Measurements from ENCODE around the gene ZBTB7C.

The ZBTB7C gene

GRCh38 chr18:48193521-48194492 is 215.4 kb downstream of the ZBTB7C start:
- no peak for DNase-seq (ENCODE audit: low read depth in 2 of 2)

DNA sequence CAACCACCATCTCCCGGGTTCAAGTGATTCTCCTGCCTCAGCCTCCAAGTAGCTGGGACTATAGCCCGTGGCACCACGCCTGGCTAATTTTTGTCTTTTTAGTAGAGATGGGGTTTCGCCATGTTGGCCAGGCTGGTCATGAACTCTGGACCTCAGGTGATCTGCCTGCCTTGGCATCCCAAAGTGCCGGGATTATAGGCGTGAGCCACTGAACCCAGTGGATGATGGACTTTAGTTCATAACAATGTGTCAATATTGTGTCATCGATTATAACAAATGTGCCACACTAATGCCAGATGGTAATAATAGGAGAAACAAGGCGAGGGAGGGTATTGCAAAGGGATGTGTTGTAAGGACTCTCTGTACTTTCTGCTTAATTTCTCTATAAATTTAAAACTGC is 216.6 kb downstream of the ZBTB7C start:
- DNase-seq (ENCODE audit: low read depth in 2 of 2), result no peak

GRCh38 chr18:48191494-48191893 is 217.7 kb downstream of the ZBTB7C start:
- DNase-seq (ENCODE audit: low read depth in 2 of 2), result no peak

GRCh38 chr18:48190994-48191393 is 218.2 kb downstream of the ZBTB7C start:
- DNase-seq (ENCODE audit: low read depth in 2 of 2), result no peak

DNA sequence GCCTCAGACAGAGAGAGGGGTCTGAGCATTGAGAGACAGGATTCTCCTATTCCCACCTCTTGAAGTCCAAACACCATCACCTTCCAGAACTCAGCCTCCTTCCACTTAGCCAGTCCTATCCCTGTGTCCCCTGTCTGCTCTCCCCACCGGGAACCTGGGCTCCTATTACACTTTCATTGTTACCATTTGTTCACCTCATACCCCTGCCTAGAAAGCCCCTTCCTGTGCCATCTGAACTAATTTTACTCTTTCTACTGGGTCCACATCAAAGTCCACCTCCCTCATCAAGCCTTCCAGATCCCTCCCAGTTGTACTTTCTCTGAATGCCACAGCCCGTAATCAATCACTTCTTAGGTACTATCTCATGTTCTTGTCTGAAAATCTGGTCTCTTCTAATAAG is 220.6 kb downstream of the ZBTB7C start:
- DNase-seq (ENCODE audit: low read depth in 2 of 2), result no peak

GRCh38 chr18:48186861-48187260 is 222.3 kb downstream of the ZBTB7C start:
- DNase-seq (ENCODE audit: low read depth in 2 of 2), result no peak

GRCh38 chr18:48186131-48186766 is 222.9 kb downstream of the ZBTB7C start:
- DNase-seq (ENCODE audit: low read depth in 2 of 2), result no peak

DNA sequence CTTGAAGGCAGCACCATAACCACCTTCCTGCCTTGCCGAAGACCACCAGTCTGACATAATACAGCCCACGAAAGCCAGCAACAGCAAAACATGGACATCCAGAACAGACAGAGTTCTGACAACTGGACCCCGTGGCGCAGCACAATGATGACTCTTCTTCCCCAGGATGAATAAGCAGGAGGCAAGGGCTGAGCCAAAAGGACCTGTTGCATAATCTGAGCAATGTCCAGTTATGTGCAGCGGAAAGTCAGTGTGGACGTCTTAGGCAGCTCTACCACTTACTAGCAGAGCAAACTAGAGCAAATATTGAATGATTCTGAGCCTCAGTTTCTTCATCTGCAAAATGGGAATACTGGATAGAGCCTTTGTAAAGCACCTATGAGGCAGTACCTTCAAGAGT is 225.1 kb downstream of the ZBTB7C start:
- DNase-seq (ENCODE audit: low read depth in 2 of 2), result no peak

GRCh38 chr18:48183613-48184012 is 225.6 kb downstream of the ZBTB7C start:
- no peak for DNase-seq (ENCODE audit: low read depth in 2 of 2)

DNA sequence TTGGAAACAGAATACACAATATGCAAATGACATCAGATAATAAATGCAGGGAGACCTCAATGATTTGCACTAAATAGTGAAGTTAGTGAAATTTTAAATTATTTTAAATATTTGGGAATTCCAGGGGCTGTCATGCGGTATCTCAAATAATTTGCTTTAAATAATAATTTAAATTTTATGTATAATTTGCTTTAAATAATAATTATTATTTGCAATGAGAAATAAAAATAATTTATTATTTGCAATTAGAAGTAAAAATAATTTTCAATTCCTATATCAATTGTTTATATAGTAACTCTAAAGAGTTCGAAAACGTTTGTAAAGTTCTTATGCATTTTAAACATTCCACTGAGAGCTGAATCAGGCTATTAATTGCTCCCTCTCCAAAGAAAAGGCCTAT is 226.4 kb downstream of the ZBTB7C start:
- no peak for DNase-seq (ENCODE audit: low read depth in 2 of 2)

DNA sequence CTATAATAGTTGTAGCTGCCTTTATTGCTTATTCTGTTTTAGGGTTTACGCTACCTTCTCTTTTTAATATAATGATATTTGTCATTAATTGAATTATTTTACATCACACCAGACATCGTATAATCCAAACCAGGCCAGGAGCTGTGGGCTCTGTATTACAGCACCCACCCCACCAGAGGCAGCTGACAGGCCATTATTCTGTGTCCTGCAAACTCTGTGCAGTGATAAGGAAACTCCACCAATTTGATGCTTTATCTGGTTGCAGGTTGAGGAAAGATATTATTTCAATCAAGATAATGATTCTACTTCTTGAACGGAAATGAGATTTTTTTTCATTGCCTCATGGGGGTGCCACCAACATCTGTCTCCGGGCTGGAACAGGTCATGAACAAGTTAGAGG is 227.3 kb downstream of the ZBTB7C start:
- DNase-seq (ENCODE audit: low read depth in 2 of 2), result no peak

DNA sequence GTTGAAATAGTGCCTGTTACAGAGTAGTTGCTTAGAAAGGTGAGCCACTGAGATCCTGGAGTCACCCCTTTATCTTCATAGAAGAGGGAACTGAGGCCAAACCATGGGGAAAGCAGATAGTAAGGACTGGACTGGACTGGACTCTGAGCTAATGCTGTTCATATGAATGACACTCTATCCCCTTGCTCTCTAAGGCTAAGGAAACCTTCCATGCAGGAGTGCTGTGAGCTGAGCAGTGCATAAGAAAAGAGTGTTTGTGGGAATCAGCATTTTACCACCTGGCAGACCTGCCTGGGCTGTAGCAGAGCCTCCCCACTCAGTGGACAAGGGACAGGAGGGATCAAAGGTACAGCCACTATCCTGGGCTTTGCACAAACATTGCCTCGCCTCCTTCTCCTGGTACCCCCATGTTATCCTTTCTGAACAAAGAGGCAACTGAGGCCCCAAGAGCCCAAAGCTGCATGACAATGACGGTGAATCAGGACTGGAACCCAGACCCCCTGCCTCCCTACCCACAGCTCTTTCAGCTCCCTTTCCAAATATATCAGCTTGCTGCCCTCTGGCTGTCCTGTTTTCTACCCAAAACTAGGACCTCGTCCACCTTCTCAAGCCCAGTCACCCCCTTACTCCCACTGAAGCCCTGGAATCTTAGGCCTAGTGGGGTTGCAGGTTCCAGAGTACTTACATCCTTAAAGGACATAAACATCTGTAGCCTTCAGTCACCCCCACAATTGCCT is 227.9 kb downstream of the ZBTB7C start:
- DNase-seq (ENCODE audit: low read depth in 2 of 2), result no peak

- no peak for DNase-seq (ENCODE audit: low read depth in 2 of 2)
Measured at GRCh38 chr18:48179666-48180065, 229.5 kb downstream of the ZBTB7C start.

DNA sequence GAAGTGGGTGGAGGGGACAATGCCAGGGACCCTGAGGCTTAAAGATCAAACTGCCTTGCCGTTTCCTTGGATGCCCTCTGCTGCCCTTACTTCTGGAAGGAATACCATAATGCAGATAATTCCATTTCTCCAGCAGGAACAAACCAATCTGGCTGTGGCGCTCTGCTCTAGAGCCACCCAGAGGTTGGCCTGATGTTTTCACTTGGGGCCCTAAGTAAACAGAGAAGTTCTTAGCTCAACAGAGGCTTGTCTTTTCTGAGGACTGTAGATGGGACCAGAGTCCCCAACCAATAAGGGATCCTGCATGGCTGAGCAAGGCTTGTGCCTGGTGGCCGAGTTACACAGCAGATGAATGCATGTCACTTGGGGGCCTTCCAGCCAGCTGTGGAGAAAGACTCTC is 230.2 kb downstream of the ZBTB7C start:
- DNase-seq (ENCODE audit: low read depth in 2 of 2), result no peak

DNA sequence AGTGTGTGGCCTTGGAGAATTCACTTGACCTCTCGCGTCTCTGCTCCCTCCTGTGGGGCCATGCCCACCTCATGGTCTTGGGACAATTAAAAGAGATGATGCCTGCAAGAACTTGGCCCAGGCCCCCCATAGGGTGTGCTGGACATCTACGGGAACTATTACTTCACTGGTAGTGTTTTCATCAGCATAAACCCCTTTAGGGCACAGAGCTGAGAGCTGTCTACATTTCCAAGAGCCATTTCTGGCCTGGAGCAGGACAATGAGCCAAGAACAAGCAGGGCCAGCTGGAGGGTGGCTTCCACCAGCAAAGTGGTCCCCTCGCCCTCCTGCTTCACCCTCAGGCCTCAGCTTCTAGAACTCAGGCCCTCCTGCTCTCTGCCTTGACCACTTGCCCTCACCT is 232.3 kb downstream of the ZBTB7C start:
- no peak for DNase-seq (ENCODE audit: low read depth in 2 of 2)

DNA sequence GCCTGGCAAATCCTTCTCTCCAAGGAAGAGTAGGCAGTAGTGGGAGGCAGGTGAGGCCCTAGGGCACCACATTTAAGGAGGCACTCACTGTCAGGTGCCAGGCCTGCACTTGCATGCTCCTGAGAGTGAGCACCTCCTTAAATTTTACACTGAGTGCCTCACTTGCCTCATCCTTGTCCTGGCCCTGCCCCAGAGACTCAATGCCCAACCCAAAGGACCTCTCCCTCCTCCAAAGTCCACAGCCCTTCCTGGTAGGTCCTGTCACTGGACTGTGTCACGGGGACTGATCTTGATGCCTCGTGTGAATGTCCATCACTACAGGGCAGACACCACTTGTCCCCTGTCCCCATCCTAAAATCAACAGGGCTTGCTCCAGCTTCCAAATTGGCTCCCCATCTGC is 235.6 kb downstream of the ZBTB7C start:
- no peak for DNase-seq (ENCODE audit: low read depth in 2 of 2)

DNA sequence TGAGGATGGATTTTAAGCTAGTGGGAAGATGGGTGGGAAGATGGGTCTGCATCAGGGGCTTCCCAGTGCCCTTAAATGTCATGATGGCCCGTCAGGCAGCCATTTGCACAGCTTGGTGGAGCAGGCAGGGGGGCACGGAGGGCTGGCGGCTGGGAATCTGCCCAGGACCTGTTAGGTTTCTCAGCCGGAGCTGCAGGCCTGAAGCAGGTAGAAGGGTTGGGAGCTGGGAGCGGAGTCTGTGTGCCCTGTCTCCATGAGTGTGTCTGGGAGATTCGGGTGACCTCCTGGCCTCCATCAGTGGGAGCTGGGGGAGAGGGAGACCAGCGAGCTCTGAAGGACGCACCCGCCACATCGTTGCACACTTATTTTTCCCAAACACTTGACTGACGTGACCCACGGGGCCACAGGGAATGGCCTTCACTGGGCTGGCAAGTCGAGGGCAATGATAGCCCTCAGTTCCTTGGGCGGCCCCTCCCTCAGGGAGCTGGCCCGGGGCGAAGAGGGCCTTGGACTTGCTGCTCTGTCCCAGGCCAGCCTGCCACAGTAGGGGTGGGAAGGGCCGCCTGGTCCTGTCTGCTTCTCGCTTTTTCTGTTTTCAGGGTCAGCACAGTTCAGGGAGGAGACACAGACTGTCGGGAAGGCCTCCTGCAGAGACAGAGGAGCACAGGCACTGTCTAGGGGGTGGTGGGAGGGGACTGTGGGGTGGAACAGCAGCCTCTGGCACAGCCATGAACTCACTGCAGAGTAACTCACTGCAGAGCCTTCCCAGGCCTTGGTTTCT is 236.8 kb downstream of the ZBTB7C start:
- DNase-seq (ENCODE audit: low read depth in 2 of 2), result no peak

GRCh38 chr18:48171490-48172188 is 237.5 kb downstream of the ZBTB7C start:
- DNase-seq (ENCODE audit: low read depth in 2 of 2), result no peak

DNA sequence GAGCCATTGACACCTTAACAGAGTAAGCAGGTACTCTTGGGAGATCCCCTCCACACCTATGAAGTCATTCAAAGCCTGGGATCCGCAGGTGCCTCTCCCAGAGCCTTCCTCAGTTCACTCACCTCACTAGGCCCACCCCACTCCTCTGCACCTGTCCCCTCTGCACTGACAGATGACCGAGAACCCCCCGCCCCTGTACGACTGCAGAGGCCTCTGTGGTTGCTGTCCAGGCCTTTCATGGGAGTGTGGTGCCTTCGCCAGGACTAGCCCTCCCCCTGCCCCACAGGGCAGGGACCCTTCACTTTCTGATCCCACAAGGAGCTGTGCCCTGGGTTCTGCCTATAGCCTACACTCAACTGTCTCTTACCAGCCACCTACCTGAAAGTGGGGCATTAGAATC is 238.5 kb downstream of the ZBTB7C start:
- DNase-seq (ENCODE audit: low read depth in 2 of 2), result no peak

DNA sequence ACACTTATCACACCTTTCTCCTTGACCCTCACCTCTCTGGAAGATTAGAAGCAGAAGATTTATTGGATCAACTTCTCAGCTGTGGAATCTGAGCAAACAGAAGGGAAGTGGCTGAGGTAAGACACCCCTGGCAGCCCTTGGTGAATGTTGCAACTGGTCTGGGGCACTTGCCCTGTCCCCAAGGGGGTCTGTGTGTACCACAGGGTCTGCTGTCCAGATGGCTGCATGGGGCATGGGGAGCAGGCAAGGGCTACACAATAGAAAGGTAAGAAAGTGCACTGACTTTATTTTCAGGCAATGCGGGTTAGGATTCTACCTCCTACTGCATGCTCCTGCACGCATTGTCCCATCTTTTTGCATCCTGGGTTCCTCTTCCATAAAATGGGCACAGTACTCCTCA is 240.3 kb downstream of the ZBTB7C start:
- no peak for DNase-seq (ENCODE audit: low read depth in 2 of 2)

- DNase-seq (ENCODE audit: low read depth in 2 of 2), result no peak
Measured at GRCh38 chr18:48167897-48168253, 241.3 kb downstream of the ZBTB7C start.

Measured in stimulated activated CD4-positive, alpha-beta T cell treated with anti-CD3 and anti-CD28 coated beads, Interleukin-12 subunit alpha, Interleukin-12 subunit beta, amount 100 ng/mL, for 24 hours (primary cell).